Measurements from ENCODE around the gene HTD2.
"Not testable (repeated sequence)": the region's sequence is repeated elsewhere in the genome, so short reads cannot be mapped to it uniquely, and the experiment has no call there.

Gene HTD2

DNA sequence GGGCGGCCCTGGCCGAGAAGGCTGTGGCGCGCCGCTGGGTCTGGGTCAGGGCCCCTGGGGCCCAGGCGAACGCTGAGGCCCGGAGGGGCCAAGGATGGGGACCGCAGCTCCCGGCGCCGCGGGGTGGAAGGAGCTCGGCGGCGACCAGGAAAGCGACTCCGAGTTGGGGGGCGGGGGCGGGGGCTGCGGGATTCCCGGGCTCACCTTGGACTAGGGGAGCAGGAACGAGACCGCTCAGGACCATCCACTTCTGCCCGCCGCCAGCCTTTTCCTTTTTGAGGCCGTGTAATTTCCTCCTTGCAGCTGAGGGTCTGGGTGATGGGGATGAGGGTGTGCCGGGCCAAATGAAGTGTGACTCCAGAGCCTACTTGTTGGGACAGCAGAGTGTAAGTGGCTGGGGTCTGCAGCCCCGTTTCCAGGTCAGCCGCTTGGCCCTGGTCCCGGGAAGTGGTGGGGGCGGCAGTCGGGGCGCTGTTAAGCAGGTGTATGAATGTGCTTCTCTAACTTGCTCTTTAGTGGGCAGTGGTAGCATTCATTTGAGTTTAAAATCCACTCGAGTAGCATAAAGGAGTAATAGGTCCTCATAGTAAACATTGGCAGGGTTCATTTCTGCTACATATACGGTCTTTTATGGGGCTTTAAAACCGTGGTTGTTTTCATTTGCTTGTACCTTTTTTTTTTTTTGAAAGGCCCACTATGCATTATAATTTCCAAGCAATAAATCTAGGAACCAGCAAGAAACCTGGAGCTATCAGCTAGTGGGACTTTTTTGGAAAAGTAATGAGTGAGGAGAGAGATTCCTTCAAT lies 27.1 kb downstream of the HTD2 start:
- DNase-seq: peak; percentile 19

DNA sequence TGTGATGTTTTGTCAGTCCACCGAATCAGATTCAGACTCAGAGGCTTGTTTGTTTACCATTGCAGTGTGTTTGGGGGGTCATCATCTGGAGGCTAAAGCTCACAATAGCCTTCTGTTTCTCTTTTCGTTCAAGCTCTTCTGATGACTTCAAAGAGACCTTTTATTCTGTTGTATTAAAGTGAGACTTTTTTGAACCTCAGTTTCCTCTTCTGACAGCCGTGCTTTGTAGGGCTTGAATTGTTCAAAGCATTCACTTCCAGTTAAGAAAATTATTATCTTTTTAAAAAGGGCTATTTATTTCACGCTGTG lies 27.6 kb downstream of the HTD2 start:
- no peak for DNase-seq

DNA sequence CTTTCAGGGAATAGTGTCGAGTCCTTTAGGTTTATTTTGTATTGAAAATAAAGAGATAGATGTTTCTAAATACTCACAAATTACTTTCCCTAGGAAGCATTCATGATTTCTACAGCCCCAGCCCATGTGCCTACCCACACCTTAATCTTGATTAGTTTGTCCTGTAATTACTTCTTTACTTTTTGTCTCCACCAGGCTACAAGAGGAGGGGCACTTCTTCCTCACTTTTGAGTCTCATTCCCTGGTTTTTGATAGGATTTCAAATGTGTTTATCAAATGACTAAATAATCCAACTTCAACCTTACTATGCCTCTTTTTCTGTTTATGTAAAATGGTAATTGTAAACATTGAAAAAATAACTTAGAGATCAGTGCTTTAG lies 28.2 kb downstream of the HTD2 start:
- no peak for DNase-seq

DNA sequence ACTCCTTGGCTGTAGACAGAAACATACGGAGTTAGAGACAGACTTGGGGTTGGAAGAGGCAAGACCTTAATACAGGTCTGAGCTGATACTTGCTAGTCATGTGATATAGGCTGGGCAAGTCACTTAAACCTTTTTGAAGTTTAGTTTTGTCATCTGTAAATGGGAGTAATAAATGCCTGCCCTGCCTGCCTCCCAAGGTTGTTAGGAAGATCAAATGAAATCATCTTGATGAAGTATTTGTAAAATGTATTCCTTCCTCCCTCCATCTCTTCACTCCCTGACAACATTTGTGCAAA lies 29.3 kb downstream of the HTD2 start:
- no peak for DNase-seq

DNA sequence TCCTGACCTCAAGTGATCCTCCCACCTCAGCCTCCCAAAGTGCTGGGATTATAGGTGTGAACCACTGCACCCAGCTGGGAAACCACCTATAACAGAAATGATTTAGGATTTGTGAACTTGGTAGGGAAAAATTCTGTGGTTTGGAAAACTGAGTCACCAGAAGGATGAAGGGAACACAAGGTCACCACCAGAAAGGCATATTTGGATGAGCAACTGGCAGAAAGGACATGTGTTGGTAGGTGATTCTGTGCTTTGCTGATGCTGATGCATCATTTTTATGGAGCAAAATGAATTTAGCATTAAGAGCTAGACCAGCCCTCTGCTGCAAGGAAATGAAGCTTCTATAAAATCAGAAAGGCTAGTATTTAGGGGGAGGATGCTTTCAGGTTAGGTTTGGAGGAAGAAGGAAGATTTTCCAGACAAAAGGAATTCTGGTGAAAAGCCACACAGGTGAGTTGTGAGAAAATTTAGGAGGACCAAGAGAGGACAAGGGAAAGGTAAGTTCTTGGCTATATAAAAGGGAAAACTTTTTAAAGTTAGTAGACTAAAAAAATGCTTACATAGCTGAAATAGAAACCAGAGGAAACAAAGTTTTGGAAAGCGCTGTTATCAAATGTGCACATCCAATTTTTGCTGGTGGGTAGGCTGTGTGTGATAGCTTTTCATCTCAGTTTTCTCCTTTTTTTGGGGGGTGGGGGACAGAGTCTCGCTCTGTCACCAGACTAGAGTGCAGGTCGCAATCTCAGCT lies 30.0 kb downstream of the HTD2 start:
- peak; percentile 86 for DNase-seq

DNA sequence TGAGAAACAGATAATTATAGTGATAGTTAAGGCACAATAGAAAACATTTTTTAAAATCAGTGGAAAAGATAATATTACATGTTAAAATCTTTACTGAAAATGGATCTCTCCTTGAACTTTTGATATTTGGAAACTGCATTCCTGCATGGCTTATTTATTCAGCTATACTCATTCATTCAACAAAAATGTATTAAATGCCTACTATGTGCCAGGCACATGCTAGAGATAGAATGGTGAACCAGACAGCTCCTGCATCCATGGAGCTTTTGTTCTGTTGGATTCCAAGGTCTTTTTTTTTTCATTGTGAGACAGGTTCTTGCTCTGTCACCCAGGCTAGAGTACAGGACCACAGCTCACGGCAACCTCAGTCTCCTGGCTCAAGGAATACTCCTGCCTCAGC lies 30.9 kb downstream of the HTD2 start:
- no peak for DNase-seq

DNA sequence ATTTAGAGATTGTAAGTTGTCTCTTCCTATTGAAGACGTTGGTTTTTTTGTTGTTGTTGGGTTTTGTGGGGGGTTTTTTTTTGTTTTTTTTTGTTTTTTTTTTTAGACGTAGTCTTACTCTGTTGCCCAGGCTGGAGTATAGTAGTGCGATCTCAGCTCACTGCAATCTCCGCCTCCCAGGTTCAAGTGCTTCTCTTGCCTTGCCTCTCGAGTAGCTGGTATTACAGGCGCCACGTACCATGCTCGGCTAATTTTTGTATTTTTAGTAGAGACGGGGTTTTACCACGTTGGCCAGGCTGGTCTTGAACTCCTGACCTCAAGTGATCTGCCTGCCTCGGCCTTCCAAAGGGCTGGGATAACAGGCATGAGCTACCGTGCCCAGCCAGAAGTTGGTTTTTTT lies 32.8 kb downstream of the HTD2 start:
- DNase-seq: not testable (repeated sequence)

DNA sequence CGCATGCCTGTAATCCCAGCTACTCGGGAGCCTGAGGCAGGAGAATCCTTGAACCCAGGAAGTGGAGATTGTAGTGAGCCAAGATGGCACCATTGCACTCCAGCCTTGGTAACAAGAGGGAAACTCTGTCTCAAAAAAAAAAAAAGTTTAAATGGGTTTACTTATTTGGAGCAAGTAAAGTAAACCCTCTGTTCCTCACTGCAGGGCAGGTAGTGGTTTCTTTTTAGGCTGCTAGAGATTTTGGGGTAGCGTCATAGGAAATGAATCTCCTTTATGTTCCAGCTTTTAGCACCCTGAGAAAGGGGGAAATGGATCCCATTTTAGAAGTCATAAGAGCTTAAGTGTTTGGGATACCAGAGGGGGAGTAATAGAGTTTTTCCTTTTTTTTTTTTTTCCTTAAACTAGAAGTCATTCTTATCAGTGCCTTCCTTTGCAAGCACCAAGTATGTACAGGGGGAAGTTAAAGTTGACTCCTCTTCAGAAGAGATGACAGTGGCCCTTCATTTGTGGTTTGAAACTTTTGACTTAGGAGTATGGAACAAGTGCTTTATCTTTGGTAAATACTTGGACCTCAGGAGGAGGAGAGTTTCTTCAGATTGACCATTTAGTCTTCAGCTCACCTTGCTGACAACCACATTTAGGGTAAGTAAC lies 34.4 kb downstream of the HTD2 start:
- no peak for DNase-seq

DNA sequence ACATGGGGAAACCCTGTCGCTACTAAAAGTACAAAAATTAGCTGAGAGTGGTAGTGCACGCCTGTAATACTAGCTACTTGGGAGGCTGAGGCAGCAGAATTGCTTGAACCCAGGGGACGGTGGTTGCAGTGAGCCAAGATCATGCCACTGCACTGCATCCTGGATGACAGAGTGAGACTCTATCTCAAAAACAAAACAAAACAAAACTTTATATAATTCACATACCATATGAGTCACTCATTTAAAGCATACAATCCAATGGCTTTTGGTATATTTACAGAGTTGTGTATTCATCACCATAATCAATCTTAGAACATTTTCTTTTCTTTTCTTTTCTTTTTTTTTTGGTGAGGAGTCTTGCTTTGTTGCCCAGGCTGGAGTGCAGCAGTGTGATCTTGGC lies 35.1 kb downstream of the HTD2 start:
- DNase-seq: peak; percentile 68

DNA sequence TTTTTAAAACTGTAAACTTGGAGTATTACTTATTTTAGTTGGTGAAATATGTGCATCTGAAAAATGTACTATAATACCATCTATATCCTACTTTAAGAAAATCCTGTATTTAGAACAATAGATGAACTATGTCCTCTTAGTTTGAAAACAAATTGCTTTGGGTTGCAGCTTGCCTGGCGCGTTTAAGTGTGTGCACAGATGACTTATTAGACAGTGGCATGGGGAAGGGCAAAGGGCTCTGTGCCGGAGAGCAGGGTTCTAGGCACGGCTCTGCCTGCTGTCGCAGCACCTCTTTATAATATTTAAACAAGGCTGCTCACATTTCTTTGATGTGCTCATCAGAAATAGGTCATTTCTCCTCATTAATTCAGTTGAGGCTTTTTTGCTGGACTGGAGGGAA lies 36.4 kb downstream of the HTD2 start:
- DNase-seq: no peak

DNA sequence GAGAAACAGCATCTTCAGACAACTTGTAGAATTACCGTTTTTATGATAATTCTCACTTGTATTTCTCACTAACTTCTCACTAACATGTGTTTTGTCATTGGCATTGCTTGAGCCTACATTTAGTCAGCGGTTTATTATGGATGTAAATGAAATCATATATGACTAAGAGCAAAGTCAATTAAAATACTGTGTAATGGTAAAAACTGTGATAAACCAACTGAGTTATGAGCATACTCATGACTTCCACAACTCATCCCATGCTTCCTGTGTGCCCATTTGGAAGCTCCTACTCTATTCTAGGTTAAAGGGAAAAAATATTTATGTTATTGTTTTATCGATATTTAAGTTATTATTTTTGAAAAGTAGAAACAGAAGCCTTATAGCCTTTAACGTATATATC lies 39.1 kb downstream of the HTD2 start:
- no peak for DNase-seq

DNA sequence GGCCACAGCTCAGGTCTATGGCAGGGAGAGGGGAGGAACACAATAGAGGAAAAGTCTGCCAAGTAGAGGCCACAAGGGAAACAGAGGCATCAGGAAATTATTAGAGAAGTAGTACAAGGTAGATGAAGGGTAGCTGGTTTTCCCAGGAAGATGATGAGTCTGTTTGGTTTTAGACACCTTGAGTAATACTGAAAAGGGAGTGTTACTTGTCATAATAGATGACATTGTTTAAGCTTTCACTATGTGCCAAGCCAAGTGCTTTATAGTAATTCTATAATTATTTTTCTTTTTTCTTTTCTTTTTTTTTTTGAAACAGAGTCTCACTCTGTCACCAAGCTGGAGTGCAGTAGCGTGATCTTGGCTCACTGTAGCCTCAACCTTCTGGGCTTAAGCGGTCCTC lies 40.0 kb downstream of the HTD2 start:
- no peak for DNase-seq

DNA sequence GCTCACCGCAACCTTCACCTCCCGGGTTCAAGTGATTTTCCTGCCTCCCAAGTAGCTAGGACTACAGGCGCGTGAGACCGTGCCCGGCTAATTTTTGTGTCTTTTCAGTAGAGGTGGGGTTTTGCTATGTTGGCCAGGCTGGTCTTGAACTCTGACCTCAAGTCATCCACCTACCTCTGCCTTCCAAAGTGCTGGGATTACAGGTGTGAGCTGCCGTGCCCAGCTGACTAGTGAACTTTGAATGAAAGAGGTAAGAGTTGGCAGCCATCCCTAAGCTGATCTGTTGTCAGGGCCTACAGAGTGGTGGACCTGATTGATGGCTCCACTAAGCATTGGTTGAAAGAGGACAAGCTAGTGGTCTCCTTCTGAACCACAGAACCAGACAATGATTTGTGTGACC lies 41.7 kb downstream of the HTD2 start:
- DNase-seq: no peak

DNA sequence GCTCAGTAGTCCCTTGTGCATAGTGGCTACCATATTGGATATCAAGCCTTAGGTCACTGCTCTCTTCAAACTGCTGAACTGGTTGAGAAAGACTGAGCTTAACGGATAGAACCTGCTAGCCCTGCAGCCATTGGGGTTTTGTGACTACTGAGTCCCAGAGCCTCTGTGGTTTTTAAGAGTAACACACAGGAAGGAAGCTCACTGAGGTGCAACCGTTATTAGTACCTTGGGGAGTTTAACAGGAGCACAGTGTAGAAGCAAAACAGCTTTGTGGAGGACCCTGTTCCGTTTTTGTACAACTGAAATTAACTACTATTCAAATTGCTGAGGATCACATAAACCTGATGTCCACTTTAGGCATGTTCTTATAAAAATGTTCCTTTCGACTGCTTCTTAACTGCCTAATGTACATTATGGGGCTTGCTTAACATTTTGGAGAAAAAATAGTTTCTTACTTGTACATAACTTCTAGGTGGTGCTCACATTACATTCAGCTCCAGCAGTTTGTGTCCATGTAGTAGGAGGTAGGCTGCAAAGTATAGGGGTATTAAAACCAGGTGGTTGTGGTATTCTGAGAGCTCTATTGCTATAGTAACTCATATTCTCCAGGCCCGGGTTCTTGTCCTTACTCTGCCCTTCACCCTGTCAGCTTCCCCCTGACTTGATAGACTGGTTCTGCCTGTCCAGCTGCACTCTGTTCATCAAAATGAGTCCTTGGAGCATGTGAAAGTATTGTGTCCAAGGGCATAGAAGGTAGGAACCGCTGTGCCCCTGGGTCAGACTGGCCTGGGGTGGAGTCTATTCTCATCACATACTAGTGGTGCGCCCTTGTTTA lies 43.7 kb downstream of the HTD2 start:
- no peak for DNase-seq

DNA sequence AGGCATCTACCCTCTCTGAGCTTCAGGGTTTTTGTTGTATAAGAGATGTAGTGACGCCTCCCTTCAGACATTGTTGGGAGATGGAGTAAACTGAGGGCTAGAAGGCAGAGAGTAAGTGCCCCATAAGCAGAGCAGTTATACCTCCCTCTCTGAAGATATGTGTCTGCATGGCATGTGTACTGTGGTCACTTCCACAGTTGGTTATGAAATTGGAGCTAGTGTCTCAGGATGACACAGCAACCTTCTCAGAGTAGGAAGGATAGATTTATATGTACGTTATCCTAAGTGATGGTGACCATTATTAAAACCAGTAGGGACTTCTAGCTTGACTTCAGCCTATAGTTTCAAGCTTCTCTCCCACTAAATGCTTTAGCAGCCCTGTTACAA lies 44.3 kb downstream of the HTD2 start:
- DNase-seq: peak; percentile 53

DNA sequence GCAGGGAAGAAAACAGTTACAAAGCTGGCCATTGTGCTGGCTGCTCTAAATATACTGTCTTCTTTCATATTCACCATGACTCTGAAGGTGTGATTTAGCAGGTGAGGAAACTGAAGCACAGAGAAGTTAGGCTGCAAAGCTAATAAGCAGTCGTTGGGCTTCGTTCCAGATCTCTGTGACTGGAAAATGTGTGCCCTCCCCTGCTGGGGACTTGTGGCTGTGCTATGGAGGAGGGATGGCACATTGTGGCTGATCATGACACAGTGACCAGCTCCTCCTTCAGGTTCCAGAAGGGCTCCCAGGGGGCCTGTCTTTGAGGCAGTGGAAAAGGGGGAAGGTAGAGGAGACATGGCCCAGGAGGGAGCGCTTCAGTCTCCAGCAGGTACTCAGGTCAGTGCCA lies 45.6 kb downstream of the HTD2 start:
- no peak for DNase-seq

DNA sequence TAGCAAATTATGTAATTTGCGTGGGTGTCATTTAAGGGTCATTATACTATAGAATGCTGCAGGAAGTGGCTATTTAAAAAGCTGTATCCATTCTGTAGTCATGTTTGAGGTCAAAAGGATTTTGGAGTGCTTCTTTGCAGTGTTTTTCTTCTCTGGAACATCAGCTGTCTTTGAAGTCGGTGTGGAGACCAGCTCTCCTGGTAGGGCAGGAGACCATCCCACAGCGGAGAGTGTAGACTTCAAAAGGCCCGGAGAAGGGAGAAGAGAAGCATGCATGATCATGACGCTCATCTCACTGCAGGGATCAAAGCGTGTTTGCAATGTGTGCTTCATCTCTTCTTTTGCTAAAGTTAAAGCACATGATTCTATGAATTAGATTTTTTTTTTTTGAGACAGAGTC lies 46.3 kb downstream of the HTD2 start:
- no peak for DNase-seq

DNA sequence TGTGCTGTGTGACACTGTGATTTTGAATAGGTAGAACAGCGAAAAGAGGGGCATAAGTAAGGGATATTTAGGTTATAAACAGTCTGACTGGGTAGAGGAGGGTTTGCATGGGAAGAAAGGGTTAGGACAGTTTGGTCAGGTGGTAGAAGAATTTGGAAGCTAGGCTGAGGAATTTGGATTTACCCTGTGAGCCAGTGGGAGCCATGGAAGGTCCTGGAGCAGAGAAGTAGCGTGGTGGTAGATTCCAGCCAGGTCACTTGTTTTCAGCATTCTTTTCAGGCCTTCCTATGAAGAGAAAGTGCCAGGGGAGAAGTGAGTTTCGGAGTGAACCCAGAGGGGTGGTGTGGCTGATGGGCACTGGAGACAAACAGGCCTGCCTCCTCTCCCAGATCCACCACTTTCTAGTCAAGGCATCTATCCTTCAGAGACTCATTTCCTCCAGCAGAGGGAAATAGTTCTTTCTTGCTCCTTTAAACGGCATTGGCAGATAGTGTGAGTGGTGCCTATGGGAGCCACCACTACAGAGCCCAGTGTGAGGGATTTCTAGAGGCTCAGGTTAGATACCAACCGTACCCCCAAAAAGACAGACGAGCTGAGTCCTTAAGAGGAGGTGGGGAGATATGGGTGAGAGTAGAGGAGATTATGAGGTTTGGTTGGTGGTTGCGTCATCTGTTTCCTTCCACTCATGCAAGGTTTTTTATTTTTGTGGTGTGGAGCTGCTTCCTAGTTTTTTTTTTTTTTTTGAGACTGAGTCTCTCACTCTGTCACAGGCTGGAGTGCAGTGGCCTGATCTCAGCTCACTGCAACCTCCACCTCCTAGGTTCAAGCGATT lies 47.6 kb downstream of the HTD2 start:
- no peak for DNase-seq

DNA sequence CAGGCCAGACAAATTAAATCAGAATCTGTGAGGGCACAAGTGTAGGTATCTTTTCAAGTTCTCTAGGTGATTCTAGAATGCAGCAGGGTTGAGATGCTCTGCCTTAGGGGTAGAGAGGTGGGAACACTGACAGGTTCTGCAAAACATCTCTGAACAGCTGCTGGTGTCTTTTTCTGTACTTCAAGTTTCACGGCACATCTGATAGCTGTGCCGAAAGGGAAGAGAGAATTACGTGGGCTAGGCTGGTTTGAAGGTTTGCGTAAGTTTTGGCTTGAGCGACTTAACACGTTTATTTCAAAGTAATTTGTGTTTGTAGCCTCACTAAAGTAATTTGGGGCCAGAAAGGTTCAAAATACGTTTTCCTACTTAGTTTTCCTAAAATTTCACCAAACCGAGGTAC lies 48.9 kb downstream of the HTD2 start:
- no peak for DNase-seq

DNA sequence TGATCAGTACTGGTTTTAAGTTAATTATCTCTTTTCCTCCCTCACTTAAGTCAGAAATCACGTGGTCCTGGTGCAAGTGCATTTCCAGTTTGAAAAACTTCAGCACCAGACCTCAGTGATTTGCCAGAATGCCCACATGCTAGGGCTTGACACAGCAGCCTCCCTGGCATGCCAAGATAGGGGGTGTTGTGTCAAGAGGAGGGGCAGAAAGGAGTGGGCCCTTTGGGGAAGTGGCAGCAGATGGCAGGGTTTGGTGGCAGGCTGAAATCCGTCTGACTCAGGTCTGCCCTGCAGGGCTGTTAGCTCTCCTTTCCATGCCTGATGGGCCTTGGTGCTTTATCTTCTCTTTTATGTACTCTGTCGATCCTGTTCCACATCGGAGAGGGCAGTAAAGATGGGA lies 49.7 kb downstream of the HTD2 start:
- no peak for DNase-seq

DNA sequence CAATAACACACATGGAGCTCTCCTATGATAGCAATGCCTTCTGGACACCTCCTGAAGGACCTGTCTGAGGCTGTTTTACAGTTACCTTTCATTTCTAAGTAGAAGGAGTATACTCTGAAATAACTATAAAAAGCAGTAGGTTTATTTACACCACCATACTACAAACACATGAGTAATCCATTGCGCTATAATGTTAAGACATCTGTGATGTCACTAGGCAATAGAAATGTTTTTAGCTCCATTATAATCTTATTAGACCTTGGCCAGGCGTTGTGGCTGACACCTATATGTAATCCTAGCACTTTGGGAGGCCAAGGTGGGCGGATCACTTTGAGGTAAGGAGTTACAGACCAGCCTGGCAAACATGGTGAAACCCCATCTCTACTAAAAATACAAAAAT lies 51.1 kb downstream of the HTD2 start:
- no peak for DNase-seq

DNA sequence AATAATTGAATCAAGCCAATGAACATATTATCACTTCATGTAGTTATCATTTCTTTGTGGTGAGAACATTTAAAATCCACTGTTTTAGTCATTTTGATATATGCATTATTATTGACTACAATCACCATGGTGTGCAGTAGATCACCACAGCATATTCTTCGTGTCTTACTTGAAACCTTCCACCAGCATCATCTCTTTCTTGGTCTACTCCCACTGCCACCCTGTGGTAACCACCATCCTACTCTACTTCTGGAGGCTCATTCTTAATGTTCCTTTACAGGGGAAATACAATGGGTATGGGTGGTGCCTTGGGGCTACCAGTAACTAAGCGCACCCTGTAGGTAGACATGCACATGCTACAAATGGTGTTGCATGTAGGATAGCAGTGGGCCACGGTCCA lies 51.8 kb downstream of the HTD2 start:
- DNase-seq: no peak

DNA sequence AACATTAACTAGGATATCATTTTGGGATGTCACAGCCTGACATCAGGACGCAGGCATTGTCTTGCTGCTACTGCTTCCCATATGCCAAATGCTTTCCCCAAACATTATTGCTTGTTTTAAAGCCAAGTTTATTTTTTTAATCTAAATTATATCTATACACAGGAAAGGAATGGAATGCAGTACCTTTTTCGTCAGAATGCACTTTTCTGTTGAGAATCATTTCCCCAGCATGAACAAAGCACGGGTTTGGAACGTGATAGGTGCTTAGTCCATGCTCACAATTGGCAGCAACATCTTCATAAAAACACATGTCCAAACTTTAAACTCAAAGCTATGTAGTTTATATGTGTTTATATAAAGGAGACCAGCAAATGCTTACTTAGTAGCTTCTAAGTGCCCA lies 52.5 kb downstream of the HTD2 start:
- DNase-seq: no peak

Measured in fibroblast of skin of back (primary cell).